Superior temporal gyrus (tissue), 1 donor: Measurements from ENCODE around the gene RAB42.
"Not testable (repeated sequence)": the region's sequence is repeated elsewhere in the genome, so short reads cannot be mapped to it uniquely, and the experiment has no call there.

ENCODE experiments used
- DNase-seq: peaks from one replicate; pipeline ENCODE4 v3.0.0-alpha.2; 2016; ENCODE audit errors: extremely low spot score

The RAB42 gene

GRCh38 chr1:28586585-28587391 lies 5.3 kb upstream of the RAB42 start:
- DNase-seq: not testable (repeated sequence)

- DNase-seq: no peak
Observed at GRCh38 chr1:28592321-28593071, 431 bp downstream of the RAB42 start.

- DNase-seq: not testable (repeated sequence)
Observed at GRCh38 chr1:28593988-28594356, 1.9 kb downstream of the RAB42 start.

- DNase-seq: not testable (repeated sequence)
Observed at GRCh38 chr1:28594686-28595411, 2.8 kb downstream of the RAB42 start.

- no peak for DNase-seq
Observed at GRCh38 chr1:28595412-28596191, 3.5 kb downstream of the RAB42 start.

- not testable (repeated sequence) for DNase-seq
Observed at GRCh38 chr1:28596276-28596675, 4.2 kb downstream of the RAB42 start.

- DNase-seq: no peak
Observed at GRCh38 chr1:28601696-28602095, 9.6 kb downstream of the RAB42 start.

- peak; percentile 96 for DNase-seq
Observed at GRCh38 chr1:28602536-28603439, 10.7 kb downstream of the RAB42 start.

GRCh38 chr1:28604411-28604810 lies 12.3 kb downstream of the RAB42 start:
- DNase-seq: no peak

GRCh38 chr1:28604962-28605361 lies 12.9 kb downstream of the RAB42 start:
- DNase-seq: no peak

- DNase-seq: no peak
Observed at GRCh38 chr1:28606771-28607170, 14.7 kb downstream of the RAB42 start.

GRCh38 chr1:28613175-28613574 lies 21.1 kb downstream of the RAB42 start:
- DNase-seq: no peak

GRCh38 chr1:28631713-28632112 lies 39.6 kb downstream of the RAB42 start:
- no peak for DNase-seq

GRCh38 chr1:28632560-28632959 lies 40.5 kb downstream of the RAB42 start:
- DNase-seq: no peak

- no peak for DNase-seq
Observed at GRCh38 chr1:28640766-28641165, 48.7 kb downstream of the RAB42 start.

- DNase-seq: peak; percentile 38
Observed at GRCh38 chr1:28642056-28642846, 50.2 kb downstream of the RAB42 start.

- DNase-seq: peak; percentile 95
Observed at GRCh38 chr1:28642847-28643635, 51.0 kb downstream of the RAB42 start, which contains the start of gene TAF12. Gene TAF12, minus strand, starts transcription at chr1:28643067. Its CDS starts 20,986 bp downstream, at chr1:28622081.

GRCh38 chr1:28644494-28644893 lies 52.4 kb downstream of the RAB42 start:
- DNase-seq: no peak
